NOMO-1 treated with DMSO at 0.1 percent for 48 hours (cell line): ENCODE measurements around the gene SH3D19.

ENCODE experiments used
- DNase-seq: peaks from one replicate; lab custom pipeline; 2025; ENCODE audit not compliant: unreplicated experiment; lab: John Stamatoyannopoulos, UW

The SH3D19 gene

DNA sequence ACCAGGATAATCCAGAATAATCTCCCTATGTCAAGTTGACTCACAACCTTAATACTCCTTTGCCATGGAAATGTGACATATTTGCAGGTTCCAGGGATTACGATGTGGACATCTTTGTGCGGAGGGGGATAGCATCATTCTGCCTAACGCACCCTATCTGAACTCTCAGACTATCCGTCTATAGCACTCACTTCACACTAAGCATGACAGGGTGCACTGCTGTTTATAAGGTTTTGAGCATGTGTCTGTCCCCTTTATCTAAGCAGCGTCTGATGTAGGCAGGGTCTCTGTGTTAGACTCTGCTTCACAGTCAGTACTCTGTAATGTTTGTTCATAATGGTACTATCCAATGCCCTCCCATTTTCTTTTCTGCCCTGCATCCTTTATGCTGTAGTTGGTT is 91.8 kb downstream of the SH3D19 start:
- DNase-seq: no peak

- DNase-seq: no peak
Observed at GRCh38 chr4:151231915-151232595, 93.3 kb downstream of the SH3D19 start.

GRCh38 chr4:151228189-151229119 is 97.0 kb downstream of the SH3D19 start:
- no peak for DNase-seq

DNA sequence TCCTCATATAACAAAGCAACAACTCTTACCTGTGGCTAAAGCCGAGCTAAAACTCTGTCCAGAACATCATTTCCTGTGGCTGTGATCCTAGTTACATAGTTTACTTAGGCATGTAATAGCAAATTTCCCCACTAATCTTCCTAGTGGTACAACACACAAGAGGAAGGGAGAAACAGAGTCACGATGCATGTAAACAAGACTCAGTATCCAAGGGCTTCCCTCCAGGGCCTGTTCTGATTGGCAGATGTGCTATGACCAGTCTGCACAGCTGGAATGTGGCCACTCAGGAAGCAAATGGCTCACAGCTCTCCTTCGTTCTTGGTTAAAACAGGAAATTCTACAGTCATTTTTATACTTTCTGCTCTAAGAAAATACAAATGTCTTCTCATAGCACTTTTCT is 97.7 kb downstream of the SH3D19 start:
- DNase-seq: no peak

DNA sequence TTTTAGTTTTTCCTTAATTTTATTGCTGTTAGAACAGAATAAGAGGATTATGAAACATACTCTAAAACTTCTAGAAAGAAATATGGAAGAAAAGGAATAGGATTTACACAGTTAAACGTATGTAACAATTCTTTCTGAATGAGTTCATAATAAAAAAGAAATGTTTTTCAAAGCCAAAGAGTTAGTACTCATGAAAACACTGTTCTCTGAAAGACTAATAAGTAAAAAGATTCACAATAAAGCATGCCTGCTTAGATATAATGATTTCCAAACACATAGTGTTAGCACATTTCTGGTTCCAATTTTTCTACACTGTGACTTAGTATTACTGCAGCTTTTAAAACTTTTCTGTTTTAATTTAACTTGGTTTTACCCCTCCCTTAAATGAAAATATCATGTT is 98.2 kb downstream of the SH3D19 start:
- DNase-seq: no peak

DNA sequence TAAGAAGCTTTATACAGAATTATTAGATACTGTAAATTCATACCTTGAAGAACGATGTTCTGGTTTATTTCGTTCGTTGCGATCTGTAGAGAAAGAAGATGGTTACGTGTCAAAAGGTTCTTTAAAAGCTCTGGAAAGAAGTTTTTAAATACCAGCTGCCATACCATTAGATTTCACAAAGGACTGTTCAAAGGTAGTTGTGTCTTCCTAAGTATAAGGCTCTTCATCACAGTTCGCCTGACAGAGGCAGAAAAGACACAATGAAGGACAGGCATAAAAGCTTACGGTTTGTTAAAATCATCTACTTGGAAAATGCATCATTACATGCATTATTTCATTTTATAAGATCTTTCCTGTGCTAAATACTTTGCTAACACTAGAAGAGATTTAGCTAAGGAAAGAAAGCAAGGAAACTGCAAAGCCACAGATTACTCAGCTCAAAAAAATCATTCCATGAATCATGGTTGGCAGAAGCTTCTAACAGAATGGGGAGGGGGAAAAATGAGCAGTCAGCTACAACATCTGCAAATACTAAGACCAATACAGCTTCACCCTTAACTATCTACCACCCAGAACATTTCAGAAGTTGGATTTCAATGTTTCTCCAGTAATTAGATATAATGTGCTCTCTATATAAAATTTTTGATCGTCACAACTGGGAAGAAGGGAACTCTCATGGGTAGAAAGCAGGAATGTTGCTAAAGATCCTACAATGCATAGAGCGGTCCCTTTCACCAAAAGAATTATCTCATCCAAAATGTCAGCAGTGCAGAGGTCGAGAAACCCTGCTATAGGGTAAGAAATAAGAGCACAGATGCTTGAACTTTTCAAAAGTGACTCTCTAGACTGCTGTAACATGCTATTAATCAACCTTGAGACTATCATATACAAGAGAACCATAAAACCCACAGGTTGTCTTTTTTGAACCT is 99.1 kb downstream of the SH3D19 start:
- DNase-seq: no peak

- DNase-seq: no peak
Observed at GRCh38 chr4:151223465-151223864, 101.9 kb downstream of the SH3D19 start.

- no peak for DNase-seq
Observed at GRCh38 chr4:151219948-151220347, 105.5 kb downstream of the SH3D19 start.

DNA sequence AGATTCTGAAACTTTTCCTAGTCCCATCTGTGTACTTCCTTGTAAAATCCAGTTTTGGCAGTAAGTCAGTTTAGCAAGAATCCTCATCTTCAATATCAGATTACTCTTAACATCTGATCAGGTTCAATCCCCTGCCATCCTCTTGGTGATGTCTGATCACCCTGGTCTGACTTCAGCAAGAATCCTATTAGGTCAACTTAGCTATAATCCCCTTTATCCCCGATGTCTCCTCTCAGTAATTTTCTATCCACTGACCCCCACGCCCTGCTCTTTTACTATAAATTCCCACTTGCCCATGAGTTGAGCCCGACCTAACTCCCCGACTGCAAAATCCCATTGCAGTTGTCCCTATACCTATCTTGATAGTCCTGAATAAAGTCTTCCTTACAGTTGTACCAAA is 106.3 kb downstream of the SH3D19 start:
- no peak for DNase-seq

DNA sequence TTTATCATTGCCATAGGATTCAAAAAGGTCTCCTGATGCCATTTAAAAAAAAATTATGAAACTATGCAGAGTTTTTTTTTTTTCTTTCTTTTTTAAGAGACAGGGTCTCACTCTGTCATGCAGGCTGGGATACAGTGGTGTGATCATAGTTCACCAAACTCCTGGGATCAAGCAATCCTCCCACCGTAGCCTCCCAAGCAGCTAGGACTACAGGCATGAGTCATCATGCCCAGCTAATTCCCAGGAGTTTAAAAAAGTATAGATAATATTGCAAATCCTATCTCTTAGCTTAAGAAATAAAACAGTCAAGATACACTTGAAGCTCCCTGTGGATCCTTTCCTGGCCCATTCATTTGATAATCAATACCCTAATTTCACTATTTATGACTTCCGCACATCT is 107.1 kb downstream of the SH3D19 start:
- no peak for DNase-seq

- DNase-seq: no peak
Observed at GRCh38 chr4:151217326-151217725, 108.1 kb downstream of the SH3D19 start.

- DNase-seq: no peak
Observed at GRCh38 chr4:151215295-151215694, 110.1 kb downstream of the SH3D19 start.

DNA sequence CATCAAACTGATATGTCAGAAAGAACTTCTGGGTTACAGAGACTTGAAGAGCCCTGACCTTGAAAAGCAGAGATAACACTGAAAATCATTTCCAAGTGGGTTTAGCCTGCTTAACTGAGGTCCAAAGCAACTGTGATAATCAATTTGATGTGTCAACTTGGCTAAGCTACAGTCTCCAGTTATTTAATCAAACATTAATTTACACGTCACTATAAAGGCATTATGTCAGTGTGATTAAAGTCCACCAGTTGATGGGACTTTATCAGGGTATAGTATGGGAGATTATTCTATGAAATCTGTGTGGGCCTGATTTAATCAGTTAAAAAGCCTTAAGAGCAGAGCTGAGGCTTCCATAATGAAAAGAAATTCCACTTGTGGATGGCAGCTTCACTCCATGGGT is 117.5 kb downstream of the SH3D19 start:
- DNase-seq: no peak

- DNase-seq: no peak
Observed at GRCh38 chr4:151207186-151207585, 118.2 kb downstream of the SH3D19 start.

DNA sequence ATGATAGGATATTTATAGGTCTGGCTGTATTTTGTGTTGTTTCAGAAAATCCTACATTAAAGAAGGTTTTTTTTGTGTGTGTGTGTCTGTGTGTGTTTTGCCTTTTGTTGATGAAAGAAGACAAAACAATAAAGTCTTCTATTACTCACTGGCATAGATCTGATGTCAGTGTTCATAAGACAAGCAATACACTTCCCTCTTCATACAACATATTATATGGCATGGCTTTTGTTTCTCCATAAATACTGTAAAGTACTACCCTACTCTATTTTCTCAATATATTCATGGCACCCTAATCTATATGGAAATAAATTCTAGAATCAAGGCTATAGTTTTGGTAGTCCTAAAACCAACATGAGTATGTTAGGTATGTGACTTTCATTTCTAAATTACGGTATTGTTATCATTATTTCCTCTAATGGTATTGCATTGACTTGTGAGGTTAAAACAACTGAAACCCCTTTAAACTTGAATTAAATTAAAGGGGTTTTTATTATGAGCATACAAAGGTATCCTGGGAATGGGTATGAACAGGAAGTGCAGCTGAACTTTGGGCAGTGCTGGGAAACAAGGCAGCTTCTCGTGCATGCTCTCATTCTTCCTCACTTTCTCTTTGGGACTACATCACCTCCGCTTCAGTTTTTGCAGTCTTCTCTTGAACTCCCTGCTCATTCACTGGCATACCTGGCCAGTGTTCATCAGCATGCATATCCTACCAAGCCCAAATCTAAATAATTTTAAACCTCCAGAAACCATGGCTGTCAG is 119.0 kb downstream of the SH3D19 start:
- no peak for DNase-seq

DNA sequence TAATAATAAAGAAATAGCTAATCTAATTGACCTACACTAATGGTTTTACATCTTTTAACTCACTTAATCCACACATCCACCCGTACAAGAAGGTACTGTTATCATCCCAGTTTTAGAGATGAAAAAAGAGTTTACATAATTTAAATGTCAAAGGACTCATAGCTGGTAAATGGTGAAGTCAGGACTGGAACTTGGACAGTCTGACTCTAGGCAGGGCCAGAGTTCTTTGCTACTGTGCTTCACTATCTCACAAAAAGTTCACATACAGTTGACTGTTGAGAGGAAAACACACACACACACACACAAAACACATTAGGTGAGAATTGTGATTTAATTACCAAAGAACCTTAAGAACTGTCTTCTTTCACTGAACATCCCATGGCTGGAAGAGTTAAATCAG is 119.7 kb downstream of the SH3D19 start:
- DNase-seq: no peak

- no peak for DNase-seq
Observed at GRCh38 chr4:151204925-151205524, 120.4 kb downstream of the SH3D19 start.

- no peak for DNase-seq
Observed at GRCh38 chr4:151202851-151203455, 122.5 kb downstream of the SH3D19 start.

GRCh38 chr4:151202381-151202780 is 123.0 kb downstream of the SH3D19 start:
- DNase-seq: no peak
